ENCODE measurements around the gene CHRM1.

Gene CHRM1

DNA sequence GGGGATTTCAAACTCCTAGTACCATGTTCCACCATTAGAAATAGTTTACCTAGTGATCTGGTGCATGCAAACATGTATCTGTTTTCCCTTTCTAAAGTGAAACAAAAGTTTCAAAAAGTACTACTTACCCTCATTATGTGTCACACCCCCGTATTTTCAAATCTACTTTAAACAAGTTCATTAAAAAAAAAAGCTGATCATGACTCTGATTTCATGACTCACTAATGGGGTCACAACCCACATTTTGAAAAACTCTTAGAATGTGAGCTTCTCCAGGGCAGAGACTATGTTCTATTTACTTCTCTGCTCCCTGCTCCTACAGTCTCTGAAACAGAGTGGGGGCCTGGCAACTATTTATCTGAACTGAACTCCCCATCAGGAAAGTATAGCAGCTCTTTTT is 18.2 kb downstream of the CHRM1 start:
- DNase-seq = no peak

DNA sequence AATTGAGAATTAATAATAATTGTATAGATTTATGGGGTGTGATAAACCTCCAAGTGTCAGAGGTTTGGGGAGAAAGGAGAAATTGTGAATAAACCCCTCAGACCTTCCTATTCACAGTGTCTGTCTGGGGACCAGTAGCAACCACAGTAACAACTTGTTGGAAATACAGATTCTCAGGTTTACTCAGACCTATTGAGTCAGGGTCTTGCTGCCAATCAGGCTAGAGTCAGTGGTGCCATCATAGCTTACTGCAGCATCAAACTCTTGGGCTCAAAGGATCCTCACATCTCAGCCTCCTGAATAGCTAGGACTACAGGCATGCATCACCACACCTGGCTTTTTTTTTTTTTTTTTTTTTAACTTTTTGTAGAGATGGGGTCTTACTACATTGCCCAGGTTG is 23.1 kb downstream of the CHRM1 start:
- DNase-seq = no peak

DNA sequence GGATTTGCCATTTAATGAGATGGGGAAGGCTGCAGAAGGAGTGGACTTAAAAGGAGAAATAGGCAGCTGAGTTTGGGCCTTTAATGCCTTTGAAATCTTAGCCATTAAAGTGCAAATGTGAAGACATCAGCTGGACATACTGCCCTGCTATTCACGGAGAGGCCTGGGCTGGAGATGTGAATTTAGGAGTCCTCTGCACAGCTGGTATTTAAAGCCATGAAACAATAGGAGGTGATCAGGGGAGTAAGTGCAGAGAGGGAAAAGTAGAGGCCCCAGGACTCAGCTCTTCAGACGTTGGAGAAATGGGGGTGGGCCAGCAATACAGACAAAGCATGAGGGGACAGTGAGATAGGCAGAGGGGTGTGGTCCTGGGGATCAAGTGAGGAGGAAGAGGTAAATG is 23.9 kb downstream of the CHRM1 start:
- DNase-seq = no peak

DNA sequence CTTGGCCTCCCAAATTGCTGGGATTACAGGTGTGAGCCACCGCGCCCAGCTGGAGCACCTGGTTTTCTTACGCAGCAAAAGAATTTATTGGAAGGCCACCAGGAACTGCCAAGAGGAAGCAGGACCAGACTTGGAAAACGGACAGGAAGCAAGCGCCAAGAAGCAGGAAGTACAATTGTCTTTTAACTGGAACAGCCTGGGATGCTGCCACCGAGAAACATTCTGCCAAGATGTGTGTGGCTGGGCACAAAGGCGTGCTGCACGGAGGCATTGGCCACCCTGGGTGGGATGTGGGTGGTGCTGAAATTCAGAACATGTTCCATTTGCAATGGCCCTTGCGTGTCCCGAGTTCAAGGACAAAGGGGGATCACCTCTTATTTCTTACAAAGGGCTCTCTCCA is 25.1 kb downstream of the CHRM1 start:
- no peak for DNase-seq

DNA sequence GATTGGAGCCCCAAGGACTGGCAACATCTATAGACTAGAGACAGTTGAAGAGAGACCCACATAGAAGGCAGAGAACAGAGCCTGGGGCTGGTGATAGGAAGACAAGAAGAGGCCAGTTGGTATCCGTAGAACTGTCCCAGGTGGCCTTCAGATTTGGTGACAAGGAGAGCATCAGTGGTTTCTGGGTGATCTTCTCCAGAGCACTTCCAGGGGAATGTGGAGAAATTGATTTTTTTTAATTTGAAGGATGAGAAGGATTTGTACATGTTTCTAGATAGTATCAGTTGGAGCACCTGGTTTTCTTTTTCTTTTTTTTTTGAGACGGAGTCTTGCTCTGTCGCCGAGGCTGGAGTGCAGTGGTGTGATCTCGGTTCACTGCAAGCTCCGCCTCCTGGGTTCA is 25.7 kb downstream of the CHRM1 start:
- DNase-seq = no peak

DNA sequence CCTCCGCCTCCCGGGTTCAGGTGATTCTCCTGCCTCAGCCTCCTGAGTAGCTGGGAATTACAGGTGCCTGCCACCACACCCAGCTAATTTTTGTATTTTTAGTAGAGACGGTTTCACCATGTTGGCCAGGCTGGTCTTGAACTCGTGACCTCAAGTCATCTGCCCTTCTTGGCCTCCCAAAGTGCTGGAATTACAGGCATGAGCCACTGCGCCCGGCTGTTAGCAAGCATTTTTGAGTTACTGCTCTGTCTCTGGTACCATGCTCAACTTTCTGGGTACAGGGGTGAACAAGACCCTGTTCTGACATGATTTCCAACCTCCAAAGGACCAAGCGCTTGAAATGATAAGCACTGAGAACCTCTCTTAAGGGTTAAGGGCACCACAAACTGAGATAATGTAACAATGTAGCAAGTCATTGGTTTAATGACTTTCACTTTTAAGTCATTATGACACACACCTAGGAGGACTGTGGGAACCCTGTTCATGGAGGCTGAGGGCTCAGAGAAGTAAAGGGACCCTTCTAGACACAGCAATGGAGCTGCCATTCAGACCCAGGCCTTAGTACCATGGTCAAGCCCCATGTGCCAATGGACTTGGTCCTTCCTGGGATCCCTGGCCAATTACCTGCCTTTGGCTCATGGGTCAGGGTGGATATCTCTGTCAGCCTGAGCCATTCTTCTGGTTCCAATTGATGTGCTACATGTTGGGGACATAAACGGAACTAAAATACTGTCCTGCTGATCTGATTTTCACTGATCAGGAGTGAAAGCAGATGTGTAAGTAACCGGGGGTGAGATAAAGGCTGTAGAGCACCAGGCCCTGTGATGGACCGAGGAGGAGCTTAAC is 28.9 kb downstream of the CHRM1 start:
- DNase-seq = no peak

DNA sequence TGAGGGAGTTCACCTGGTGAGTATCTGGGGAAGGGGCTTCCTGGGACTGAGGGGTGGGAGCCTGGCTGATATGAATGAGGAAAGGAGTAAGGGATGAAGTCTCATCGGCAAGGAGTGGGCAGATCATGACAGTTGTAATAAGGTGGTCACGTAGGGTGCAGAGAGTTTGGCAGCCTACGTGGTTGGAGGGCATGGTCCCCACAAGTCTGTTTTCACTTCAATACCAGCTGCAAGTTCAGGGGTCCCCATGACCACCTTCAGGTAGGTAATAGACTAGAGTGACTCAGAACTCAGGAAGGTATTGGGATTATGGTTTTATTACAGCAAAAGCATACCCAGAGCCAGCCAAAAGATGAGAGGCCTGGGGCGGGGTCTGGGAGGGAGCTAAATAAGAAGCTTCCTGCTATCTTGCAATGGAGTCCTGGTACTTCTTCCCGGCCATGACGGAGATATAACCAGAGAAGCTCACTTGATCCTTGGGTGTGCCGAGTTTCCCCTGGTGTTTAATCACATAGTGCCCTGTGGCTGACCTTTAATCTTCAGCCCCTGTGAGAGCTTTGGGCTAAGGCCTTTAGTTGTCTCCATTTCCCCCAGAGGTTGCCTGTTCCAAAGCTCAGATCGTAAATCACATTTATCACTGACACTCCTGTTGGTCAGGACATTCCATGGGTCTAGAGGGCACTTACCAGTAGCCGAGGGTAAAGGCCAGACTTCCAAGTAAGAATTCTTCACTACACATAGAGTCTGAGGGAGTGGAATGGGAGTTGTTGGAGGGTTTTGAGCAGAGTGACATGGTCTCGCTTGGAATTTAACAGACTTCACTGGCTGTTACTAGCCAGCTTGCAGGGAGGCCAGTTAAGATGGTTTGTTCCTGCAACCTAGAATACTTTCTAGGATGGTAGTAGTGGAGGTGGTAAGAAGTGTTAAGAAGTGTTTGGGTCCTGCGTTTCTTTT is 31.4 kb downstream of the CHRM1 start:
- DNase-seq = peak; percentile 21 to 27

DNA sequence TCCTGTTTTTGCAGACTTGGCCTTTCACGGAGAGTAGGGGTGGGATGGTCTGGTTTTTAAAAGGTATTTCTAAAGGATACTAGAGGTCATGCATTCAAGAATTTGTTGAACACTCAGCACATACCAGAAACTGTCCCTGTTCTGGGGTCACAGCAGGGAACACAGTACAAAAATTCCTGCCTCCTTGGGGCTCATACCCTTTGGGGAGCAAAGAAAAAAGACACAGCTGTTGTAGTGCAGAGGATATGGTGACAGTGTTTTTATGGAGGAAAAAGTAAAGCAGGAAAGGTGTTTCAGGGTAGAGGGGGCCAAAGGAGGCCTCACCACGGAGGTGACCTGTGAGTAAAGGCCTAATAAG is 32.1 kb downstream of the CHRM1 start:
- DNase-seq = no peak

DNA sequence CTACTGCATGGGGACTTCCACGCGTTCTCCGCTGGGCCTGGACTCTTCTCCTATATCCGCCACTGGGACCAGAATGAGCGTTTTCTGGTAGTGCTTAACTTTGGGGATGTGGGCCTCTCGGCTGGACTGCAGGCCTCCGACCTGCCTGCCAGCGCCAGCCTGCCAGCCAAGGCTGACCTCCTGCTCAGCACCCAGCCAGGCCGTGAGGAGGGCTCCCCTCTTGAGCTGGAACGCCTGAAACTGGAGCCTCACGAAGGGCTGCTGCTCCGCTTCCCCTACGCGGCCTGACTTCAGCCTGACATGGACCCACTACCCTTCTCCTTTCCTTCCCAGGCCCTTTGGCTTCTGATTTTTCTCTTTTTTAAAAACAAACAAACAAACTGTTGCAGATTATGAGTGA is 32.8 kb downstream of the CHRM1 start:
- DNase-seq = no peak

DNA sequence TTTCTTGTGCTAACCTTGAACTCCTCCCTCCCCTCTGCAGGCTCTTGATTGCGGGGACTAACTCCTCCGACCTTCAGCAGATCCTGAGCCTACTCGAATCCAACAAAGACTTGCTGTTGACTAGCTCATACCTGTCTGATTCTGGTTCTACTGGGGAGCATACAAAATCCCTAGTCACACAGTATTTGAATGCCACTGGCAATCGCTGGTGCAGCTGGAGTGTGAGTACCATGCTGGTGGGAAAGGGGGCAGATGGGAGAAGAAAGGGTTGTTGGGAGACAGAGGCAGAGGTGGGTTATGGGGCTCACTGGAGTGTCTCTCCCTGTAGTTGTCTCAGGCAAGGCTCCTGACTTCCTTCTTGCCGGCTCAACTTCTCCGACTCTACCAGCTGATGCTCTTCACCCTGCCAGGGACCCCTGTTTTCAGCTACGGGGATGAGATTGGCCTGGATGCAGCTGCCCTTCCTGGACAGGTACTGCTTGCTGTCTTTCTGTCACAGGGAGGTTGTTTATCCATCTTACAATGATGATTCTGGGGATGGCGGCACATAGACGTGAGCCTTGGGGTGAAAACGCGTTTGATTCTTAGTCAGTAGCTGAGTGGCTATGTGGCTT is 35.9 kb downstream of the CHRM1 start:
- no peak for DNase-seq

DNA sequence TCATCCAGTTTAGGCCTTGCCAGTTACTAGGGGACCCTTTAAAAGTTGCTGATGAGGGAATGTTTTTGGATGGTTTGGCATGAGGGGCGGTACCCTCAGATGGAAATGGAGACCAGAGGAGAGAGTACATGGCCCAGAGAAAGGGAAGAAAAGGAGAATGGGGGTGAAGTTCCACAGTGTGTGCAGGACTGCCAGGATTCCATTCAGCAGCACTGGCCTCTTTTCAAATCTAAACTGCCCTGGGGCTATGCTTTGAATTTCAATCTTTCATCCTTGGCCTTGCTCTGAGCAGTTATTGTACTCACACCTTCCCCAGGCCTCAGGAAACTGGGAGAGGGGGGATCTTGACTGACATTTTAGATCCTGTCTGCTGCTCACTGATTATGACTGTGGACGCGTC is 37.5 kb downstream of the CHRM1 start:
- DNase-seq = no peak

DNA sequence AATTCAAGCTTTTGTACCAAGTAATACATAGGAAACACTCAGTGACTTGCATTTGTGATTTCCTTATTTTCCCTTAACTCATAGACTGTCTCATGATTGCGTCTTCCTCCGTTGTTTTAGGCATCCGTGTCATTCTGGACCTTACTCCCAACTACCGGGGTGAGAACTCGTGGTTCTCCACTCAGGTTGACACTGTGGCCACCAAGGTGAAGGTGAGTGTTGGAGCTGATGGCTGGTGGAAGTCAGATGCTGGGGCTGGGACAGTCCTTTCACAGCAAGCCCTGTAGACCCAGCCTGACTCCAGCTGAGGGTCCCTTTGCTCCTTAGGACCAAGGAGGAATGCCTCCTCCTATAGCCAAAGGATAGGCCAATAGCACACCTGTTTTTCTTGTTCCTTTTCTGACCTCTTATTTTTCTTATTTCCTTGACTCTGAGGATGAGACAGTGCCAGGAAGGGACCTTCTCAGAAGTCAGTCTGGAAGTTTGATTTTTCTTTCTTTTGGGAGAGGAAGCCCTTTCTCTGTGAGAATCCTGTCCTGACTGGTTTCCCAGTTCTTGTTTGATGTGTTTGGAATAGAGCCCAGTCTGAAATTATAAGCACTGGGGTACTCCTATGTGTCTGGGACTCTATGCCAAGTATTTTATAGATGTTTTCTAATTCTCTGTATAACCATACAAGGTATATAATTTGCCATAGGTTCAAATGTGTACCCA is 38.2 kb downstream of the CHRM1 start:
- DNase-seq = no peak

DNA sequence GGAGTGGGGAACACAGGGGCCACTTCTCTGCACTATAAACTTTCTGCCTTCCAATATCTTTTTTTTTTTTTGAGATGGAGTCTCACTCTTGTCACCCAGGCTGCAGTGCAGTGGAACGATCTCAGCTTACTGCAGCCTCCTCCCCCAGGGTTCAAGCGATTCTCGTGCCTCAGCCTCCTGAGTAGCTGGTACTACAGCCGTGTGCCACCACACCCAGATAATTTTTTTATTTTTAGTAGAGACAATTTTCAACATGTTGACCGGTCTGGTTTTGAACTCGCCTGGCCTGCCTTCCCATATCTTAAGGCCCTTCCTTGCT is 38.8 kb downstream of the CHRM1 start:
- DNase-seq = no peak

DNA sequence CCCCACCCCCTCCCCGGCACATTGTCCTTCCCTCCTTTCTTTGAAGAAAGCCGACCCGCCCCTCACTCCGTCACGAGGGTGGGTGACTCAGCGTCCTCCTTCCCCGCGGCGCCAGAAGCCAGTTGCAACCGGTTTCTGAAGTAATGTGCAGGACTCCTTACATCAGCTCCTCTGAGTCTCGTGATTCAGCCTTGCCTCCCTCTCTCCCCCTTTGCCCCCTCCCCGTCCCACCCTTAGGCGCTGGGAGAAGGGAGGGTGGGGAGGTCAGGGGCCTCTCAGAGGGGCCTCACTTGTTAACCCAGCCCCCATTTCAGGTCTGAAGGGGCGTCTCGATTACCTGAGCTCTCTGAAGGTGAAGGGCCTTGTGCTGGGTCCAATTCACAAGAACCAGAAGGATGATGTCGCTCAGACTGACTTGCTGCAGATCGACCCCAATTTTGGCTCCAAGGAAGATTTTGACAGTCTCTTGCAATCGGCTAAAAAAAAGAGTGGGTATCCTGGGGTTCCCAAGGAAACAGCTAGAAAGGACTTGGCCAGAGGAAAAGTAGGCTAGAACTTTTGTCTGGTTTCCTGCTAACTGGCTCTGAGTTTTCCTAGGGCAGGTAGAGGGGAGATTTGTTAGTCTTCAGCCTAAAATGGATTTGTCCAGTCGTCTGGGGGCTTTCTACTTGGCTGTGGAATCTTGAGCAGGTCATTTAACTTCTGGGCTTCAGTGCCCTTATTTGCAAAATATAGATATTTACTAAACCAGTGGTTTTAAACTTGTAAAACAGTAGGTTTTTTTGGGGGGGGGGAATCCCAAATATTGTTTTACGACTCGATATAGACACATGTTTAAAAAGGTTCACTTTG is 39.4 kb downstream of the CHRM1 start:
- peak; percentile 90 to 94 for DNase-seq

DNA sequence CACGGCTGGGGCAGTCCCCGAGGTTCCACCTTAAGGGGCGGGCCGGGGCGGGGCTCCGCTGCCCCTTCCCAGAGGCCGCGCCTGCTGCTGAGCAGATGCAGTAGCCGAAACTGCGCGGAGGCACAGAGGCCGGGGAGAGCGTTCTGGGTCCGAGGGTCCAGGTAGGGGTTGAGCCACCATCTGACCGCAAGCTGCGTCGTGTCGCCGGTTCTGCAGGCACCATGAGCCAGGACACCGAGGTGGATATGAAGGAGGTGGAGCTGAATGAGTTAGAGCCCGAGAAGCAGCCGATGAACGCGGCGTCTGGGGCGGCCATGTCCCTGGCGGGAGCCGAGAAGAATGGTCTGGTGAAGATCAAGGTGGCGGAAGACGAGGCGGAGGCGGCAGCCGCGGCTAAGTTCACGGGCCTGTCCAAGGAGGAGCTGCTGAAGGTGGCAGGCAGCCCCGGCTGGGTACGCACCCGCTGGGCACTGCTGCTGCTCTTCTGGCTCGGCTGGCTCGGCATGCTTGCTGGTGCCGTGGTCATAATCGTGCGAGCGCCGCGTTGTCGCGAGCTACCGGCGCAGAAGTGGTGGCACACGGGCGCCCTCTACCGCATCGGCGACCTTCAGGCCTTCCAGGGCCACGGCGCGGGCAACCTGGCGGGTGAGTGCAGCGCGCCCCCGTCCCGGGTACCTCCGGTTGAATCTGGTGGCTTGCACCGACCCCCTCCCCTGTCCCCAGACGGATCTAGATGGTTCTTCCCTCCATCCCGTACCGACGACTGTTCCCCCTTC is 40.2 kb downstream of the CHRM1 start, which contains the start of gene SLC3A2:
SLC3A2 (plus strand) TSS at position 94 of the 776 bp plus-strand sequence; CDS start at position 222, 128 bp downstream.
- DNase-seq = peak; percentile 77 to 81

DNA sequence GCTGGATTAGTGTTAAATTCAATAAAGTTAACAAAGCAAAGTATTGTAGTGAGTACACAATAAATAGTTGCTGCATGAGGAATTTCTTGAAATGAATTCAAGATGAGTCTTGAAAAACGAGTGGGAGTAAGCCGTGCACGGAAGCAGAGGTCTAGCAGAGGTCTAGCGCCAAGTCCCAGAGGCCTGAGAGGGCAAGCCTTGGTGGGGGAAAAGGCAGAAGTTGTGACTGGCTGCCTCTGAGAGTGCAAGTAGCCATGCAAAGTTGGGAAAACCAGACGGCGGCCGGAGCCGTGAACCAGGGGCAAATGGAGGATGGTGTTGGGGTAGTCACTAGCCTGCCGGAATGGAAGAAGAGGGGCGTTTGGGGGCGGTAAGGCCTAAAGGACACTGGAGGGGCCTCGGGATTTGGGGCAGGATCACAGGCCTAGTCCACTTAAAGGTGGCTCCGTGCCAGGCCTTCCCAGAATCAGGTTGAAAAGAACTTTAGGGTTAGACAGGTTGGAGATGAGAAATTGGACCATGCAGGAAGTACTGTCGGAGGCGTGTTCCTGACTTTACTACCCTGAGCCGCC is 40.8 kb downstream of the CHRM1 start:
- DNase-seq = peak; percentile 69 to 73

DNA sequence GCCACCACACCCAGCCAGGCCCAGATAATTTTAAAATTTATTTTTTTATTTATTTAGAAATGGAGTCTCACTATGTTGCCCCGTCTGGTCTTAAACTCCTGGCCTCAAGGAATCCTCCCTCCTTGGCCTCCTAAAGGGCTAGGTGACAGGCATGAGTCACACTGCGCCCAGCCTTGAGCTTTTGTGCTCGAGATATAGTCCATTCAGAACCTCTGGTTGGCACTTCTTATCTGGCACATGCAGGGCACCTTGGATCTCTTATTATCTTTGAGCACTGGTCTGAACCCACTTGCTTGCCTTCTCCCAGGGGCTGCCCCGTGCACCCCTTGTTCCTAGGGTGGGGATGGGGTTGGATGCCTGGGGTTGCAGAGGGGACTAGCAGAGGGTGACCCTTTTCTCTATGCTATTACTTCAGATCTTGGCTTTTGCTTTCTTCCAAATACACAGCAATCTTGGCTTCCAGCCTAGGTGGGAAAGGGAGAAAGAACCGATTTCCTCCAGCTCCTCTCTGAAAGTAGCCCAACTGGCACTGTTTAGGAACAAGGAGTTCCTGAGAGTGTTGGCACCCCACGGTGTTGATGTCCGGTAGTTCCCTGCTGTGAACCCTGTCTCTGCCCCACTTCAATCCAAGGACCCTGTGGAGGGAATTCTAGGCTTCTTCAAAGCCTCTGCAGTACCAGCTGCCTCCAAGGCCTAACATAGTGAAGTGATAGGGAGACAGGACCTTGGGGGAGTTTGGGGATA is 41.8 kb downstream of the CHRM1 start:
- DNase-seq = peak in 1 of 2 experiments; percentile 12

DNA sequence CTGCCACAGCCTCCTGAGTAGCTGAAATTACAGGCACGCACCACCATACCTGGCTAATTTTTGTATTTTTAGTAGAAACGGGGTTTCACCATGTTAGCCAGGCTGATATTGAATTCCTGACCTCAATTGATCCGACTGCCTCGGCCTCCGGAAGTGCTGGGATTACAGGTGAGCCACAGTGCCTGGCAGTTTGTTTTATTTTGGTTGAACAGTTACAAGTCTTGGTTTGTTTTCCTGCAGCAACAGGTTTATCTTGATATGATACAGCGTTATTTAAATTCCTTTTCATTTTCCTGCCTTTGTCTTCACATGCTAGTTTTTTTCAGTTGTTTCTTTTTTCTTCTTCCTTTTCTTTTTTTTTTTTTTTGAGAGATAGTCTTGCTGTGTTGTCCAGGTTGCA is 44.5 kb downstream of the CHRM1 start:
- no peak for DNase-seq

DNA sequence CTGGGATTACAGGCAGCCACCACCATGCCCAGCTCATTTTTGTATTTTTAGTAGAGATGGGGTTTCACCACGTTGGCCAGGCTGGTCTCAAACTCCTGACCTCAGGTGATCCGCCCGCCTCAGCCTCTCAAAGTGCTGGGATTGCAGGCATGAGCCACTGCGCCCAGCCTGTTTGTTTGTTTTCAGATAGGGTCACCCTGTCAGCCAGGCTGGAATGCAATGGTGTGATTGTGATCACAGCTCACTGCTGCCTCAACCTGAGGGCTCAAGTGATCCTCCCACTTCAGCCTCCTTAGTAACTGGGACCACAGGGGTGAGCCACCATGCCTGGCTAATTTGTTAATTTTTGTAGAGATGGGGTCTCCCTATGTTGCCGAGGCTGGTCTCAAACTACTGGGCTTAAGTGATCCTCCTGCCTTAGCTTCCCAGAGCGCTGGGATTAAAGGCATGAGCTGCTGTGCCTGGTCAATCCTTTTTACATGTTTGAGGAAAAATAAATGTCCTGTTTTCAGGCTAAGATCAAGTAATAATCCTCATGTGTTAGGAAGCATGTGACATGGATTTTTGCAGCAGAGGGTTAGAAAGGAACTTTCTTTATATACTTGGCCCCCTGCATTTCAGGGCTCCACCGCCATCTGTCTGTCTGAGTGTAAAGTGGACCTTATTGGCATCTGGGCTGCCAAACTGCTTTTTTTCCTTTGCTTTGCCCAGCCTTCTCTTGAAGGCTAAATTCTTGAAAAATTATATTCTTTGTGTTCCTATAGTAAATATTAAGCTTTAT is 45.3 kb downstream of the CHRM1 start:
- DNase-seq = no peak

All from Kasumi-1 (cell line).